RWPE2 (cell line): Measurements from ENCODE around the gene ANXA2R.
"Not testable (repeated sequence)": the region's sequence is repeated elsewhere in the genome, so short reads cannot be mapped to it uniquely, and the experiment has no call there.

Experiments
- ATAC-seq: fragments of 200-7000 bp; cut with Tn5 transposase; 3 replicates; pipeline ENCODE4 v1.9.1; 2021; ENCODE audit warnings: low read depth
- DNase-seq: peaks from one replicate; pipeline ENCODE4 v3.0.0-alpha.2; 2020; ENCODE audit warnings: low spot score
- H3K27ac ChIP-seq: fragments of 450-650 bp; 2 replicates; pipeline ENCODE4 v1.5.1; 2017; ENCODE audit warnings: mild to moderate bottlenecking; ENCODE audit not compliant: poor library complexity, severe bottlenecking
- H3K27me3 ChIP-seq: fragments of 250-450 bp; sonication (Bioruptor Pico); 2 replicates; pipeline ENCODE4 v1.5.1; 2021; ENCODE audit warnings: mild to moderate bottlenecking, moderate library complexity; ENCODE audit not compliant: insufficient read depth, poor library complexity, severe bottlenecking
- H3K36me3 ChIP-seq: fragments of 250-450 bp; sonication (Bioruptor Pico); 2 replicates; pipeline ENCODE4 v1.5.1; 2020; ENCODE audit warnings: low read depth, mild to moderate bottlenecking, moderate library complexity
- H3K4me1 ChIP-seq: fragments of 250-450 bp; sonication (Bioruptor Pico); 2 replicates; pipeline ENCODE4 v1.5.1; 2021; ENCODE audit warnings: mild to moderate bottlenecking, moderate library complexity; ENCODE audit not compliant: insufficient read depth, poor library complexity, severe bottlenecking
- H3K4me3 ChIP-seq: fragments of 250-450 bp; sonication (Bioruptor Pico); 2 replicates; pipeline ENCODE4 v1.5.1; 2021; ENCODE audit warnings: mild to moderate bottlenecking, moderate library complexity; ENCODE audit not compliant: severe bottlenecking
- H3K9me3 ChIP-seq: fragments of 250-450 bp; sonication (Bioruptor Pico); 2 replicates; pipeline ENCODE4 v1.5.1; 2021; ENCODE audit warnings: mild to moderate bottlenecking, moderate library complexity; ENCODE audit not compliant: severe bottlenecking
- TF ChIP-seq, protein P1 (sequence below): fragments of 450-650 bp; IDR thresholded peaks from one replicate; pipeline ENCODE4 v1.5.1; 2017; ENCODE audit warnings: mild to moderate bottlenecking, moderate library complexity; ENCODE audit not compliant: poor library complexity, severe bottlenecking

Gene ANXA2R

DNA sequence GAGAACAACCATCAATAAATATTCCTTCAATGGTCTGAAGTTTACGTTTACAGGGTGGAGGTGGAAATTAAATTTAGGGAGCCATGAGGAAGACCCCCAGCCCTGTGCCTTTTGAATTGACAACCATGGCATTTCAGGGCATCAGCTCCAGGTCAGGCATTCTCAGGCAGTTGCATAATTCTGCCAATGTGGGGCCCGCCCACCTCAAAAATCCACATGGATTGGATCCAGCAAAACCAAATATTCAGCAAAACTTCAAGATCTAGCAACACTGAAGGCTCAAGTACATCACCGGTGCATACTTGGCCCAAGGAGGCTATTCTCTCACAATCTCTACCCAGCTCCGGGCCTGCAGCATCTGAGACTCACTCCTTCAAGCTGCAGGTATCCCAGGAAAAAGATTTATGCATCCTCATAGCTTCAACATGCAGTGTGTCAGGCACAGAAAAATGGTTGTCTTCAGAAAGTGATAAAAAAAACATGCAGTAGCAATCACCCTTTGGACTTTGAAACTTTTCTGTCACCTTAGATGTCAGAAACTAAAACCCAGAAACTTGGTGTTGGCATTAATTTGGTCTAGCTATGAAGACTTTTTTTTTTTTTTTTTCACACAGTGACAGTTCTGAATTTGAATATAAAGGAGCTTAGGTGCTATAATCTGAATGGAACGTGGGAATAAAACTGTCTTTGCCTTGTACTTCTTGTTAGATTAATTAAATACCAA lies 21.4 kb upstream of the ANXA2R start:
- DNase-seq = no peak
- ATAC-seq = no peak
- peaks cover 15% of the 10 kb centered on the region for H3K4me1 ChIP-seq
- H3K4me3 ChIP-seq = no peak overlapping the region
- H3K27me3 ChIP-seq = no peaks in the 10 kb centered on the region
- no peaks in the 10 kb centered on the region for H3K9me3 ChIP-seq
- TF ChIP-seq, protein P1, sequence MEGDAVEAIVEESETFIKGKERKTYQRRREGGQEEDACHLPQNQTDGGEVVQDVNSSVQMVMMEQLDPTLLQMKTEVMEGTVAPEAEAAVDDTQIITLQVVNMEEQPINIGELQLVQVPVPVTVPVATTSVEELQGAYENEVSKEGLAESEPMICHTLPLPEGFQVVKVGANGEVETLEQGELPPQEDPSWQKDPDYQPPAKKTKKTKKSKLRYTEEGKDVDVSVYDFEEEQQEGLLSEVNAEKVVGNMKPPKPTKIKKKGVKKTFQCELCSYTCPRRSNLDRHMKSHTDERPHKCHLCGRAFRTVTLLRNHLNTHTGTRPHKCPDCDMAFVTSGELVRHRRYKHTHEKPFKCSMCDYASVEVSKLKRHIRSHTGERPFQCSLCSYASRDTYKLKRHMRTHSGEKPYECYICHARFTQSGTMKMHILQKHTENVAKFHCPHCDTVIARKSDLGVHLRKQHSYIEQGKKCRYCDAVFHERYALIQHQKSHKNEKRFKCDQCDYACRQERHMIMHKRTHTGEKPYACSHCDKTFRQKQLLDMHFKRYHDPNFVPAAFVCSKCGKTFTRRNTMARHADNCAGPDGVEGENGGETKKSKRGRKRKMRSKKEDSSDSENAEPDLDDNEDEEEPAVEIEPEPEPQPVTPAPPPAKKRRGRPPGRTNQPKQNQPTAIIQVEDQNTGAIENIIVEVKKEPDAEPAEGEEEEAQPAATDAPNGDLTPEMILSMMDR = no peak
- H3K36me3 ChIP-seq = no peaks in the 10 kb centered on the region
- H3K27ac ChIP-seq = no peak overlapping the region

DNA sequence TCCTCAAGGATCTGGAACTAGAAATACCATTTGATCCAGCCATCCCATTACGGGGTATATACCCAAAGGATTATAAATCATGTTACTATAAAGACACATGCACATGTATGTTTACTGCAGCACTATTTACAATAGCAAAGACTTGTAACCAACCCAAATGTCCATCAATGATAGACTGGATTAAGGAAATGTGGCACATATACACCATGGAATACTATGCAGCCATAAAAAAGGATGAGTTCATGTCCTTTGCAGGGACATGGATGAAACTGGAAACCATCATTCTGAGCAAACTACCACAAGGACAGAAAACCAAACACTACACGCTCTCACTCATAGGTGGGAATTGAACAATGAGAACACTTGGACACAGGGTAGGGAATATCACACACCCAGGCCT lies 19.9 kb upstream of the ANXA2R start:
- H3K27ac ChIP-seq, ATAC-seq, H3K4me3 ChIP-seq, DNase-seq, H3K9me3 ChIP-seq, H3K27me3 ChIP-seq, H3K36me3 ChIP-seq: not testable (repeated sequence)
- peaks cover 15% of the 10 kb centered on the region for H3K4me1 ChIP-seq

DNA sequence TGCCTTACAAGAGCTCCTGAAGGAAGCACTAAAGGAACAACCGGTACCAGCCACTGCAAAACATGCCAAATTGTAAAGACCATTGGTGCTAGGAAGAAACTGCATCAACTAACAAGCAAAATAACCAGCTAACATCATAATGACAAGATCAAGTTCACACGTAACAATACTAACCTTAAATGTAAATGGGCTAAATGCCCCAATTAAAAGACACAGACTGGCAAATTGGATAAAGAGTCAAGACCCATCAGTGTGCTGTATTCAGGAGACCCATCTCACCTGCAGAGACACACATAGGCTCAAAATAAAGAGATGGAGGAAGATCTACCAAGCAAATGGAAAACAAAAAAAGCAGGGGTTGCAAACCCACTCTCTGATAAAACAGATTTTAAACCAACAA lies 15.0 kb upstream of the ANXA2R start:
- not testable (repeated sequence) for DNase-seq

DNA sequence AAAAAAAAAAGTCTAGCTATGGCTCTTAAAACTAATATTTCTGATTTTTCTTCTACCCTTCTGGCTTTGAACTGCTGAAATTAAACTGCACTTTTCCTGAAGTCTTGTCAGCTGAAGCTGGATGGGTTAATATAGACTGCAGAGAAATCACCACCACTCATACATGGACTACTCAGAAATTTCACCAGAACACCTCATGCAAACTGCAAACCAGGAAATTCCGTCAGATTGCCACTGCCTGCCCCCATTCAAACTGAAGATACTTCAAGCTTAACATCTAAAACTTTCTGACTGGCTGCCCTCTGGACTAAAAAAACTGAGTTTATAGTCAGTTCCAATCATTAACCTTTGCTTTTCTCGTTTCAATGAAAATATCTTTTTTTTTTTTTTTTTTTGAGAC lies 11.6 kb upstream of the ANXA2R start:
- DNase-seq = no peak
- no peaks in the 10 kb centered on the region for H3K27me3 ChIP-seq
- 0 out of 2 replicates have a peak, but pooled peaks cover 5% of the 10 kb centered on the region for H3K36me3 ChIP-seq
- no peaks in the 10 kb centered on the region for H3K4me1 ChIP-seq
- H3K27ac ChIP-seq = no peak overlapping the region
- no peak for ATAC-seq
- TF ChIP-seq, protein P1 = no peak
- H3K9me3 ChIP-seq = no peaks in the 10 kb centered on the region
- no peak overlapping the region for H3K4me3 ChIP-seq

More for the DNA sequence above, 15.0 kb upstream of the ANXA2R start:
- H3K4me1 ChIP-seq = peaks cover 10% of the 10 kb centered on the region
- H3K9me3 ChIP-seq, ATAC-seq, H3K27ac ChIP-seq, H3K4me3 ChIP-seq, H3K36me3 ChIP-seq, H3K27me3 ChIP-seq: not testable (repeated sequence)

DNA sequence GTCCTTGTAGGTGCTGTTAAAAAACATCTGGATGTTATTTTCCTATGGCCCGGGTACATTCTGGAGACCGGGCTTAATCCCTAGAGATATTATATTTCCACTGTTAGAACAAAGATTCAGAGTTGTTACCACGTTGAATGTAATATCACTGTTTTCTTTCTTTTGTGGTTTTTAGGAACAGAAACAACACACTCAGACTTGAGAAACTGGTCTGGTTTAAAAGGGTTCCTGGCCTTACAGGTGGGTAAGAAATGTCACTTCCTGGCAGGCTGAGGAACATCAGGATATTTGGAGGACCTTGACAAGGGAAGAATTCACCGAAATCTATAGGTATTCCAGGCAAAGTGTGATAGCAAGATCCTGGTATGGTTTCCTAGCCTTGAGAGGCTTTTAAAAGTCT lies 10.3 kb upstream of the ANXA2R start:
- Histone ChIP-seq H3K27ac (no peak overlapping the region), H3K4me1 (no peaks in the 10 kb centered on the region), H3K4me3 (no peak overlapping the region), H3K36me3 (0 out of 2 replicates have a peak, but pooled peaks cover 5% of the 10 kb centered on the region), H3K9me3 (no peaks in the 10 kb centered on the region), H3K27me3 (no peaks in the 10 kb centered on the region)
- DNase-seq = no peak
- TF ChIP-seq, protein P1 = no peak
- ATAC-seq = no peak

DNA sequence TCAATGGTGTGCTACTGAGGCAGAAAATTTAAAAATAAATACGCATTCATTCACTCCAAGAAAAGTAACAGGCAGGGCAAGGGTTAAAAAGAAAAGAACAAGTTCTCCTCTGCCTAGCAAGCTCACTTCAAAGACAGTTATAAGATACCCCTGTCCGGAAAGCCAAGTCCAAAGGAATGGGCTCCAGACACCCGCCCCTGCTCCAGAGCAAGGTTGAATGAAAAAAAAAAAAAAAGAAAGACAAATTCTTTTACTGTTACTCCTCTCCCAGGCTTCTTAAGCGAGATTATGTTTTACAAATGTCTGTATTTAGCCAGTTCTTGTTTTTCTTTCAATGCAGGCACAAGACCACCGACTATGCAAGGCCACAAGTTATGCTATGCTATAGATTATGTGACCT lies 9.1 kb upstream of the ANXA2R start:
- DNase-seq (no peak), ATAC-seq (no peak)
- no peaks in the 10 kb centered on the region for H3K9me3 ChIP-seq
- no peaks in the 10 kb centered on the region for H3K4me1 ChIP-seq
- no peak overlapping the region for H3K27ac ChIP-seq
- TF ChIP-seq, protein P1 = no peak
- no peaks in the 10 kb centered on the region for H3K27me3 ChIP-seq
- 0 out of 2 replicates have a peak, but pooled peaks cover 5% of the 10 kb centered on the region for H3K36me3 ChIP-seq
- H3K4me3 ChIP-seq = no peak overlapping the region
